GM12891 (cell line): ENCODE results near the gene PRICKLE1.

ENCODE experiments used
- PAX5 ChIP-seq: IDR thresholded peaks from 2 replicates; pipeline ENCODE4 v1.6.1; 2011; ENCODE audit warnings: low read length, moderate library complexity, mild to moderate bottlenecking; ENCODE audit not compliant: insufficient read depth, severe bottlenecking
- POLR2A ChIP-seq: IDR thresholded peaks from 2 replicates; pipeline ENCODE4 v1.6.1; 2011; ENCODE audit warnings: low read depth, low read length, control low read depth
- POLR2AphosphoS5 ChIP-seq: IDR thresholded peaks from 2 replicates; pipeline ENCODE4 v1.6.1; 2011; ENCODE audit warnings: low read depth, low read length, control low read depth
- TAF1 ChIP-seq: IDR thresholded peaks from 2 replicates; pipeline ENCODE4 v1.6.1; 2011; ENCODE audit warnings: low read depth, low read length, control low read depth

DNA sequence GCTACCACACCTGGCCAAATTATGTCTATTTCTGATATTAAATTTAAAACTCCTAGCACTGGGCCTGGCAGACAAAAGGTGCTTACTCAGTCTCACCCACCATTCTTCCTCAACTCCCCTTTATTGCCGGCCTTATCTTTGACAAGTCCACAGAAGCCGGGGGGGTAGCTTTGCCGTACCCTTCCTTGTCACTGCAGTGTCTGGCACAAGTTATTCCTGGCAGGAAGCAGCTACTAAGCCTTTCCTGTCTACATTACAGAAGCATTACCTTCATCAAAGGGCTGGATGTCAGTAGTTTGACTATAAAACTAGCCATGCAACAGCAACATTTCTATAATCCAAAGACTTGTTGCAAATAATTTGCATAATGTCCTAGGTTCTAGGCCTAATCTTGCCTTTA lies 127.1 kb downstream of the PRICKLE1 start:
- no peak for TF ChIP-seq POLR2AphosphoS5
- TF ChIP-seq TAF1 = no peak
- no peak for TF ChIP-seq POLR2A
- TF ChIP-seq PAX5 = no peak
